ENCODE data around the gene CCDC92B.

CCDC92B gene

GRCh38 chr17:2775206-2775605, 25.8 kb upstream of the CCDC92B start:
- H3K27me3 ChIP-seq, result peaks cover 0 to 23% (median 0%) of the 10 kb centered on the region in 11 experiments; a peak in 7 of 22 replicates
- H3K9ac ChIP-seq, result no peak overlapping the region
- no peak overlapping the region for H3K4me3 ChIP-seq
- no peaks in the 10 kb centered on the region for H3K9me3 ChIP-seq (replicated peaks in 1 of 11)
- no peaks in the 10 kb centered on the region for H3K36me3 ChIP-seq
- H3K4me1 ChIP-seq, result peaks cover 12 to 39% (median 36%) of the 10 kb centered on the region in 10 experiments; a peak in 19 of 20 replicates
- H3K27ac ChIP-seq, result no peak overlapping the region
- TF ChIP-seq Cebpa-rat (IDR thresholded peaks at IDR 0.05), result no peak
- peaks cover 0 to 8% (median 0%) of the 10 kb centered on the region in 11 experiments; a peak in 2 of 22 replicates for H4K20me1 ChIP-seq
- no peak overlapping the region for H3K4me2 ChIP-seq

GRCh38 chr17:2770129-2770528, 20.7 kb upstream of the CCDC92B start:
- Histone ChIP-seq H3K27me3 (no peaks in the 10 kb centered on the region), H3K9ac (no peak overlapping the region), H3K27ac (no peak overlapping the region), H3K4me3 (no peak overlapping the region), H3K36me3 (no peaks in the 10 kb centered on the region), H3K9me3 (replicated peaks in 1 of 11) (no peaks in the 10 kb centered on the region), H4K20me1 (no peaks in the 10 kb centered on the region), H3K4me2 (no peak overlapping the region), H3K4me1 (peaks cover 0 to 19% (median 15%) of the 10 kb centered on the region in 10 experiments; a peak in 14 of 20 replicates)
- no peak for TF ChIP-seq Cebpa-rat (IDR thresholded peaks at IDR 0.05)

- no peak overlapping the region for H3K4me2 ChIP-seq
- peaks cover 0 to 8% (median 0%) of the 10 kb centered on the region in 10 experiments; a peak in 3 of 20 replicates for H3K4me1 ChIP-seq
- H3K27ac ChIP-seq, result no peak overlapping the region
- peaks cover 40 to 54% (median 48%) of the 10 kb centered on the region in 11 experiments for H3K27me3 ChIP-seq
- H3K9ac ChIP-seq, result no peak overlapping the region
- H3K36me3 ChIP-seq, result no peaks in the 10 kb centered on the region
- no peak overlapping the region for H3K4me3 ChIP-seq
- peaks cover 0 to 4% (median 0%) of the 10 kb centered on the region in 11 experiments; a peak in 1 of 22 replicates for H4K20me1 ChIP-seq
- no peak for TF ChIP-seq Cebpa-rat (IDR thresholded peaks at IDR 0.05)
- H3K9me3 ChIP-seq (replicated peaks in 1 of 11), result peaks cover 0 to 17% (median 0%) of the 10 kb centered on the region in 11 experiments; a peak in 6 of 22 replicates
These were observed 9.4 kb upstream of the CCDC92B start for GRCh38 chr17:2758870-2759269.

GRCh38 chr17:2755891-2756724, 6.7 kb upstream of the CCDC92B start:
- Histone ChIP-seq H3K4me2 (no peak overlapping the region), H3K36me3 (no peaks in the 10 kb centered on the region), H3K27ac (no peak overlapping the region), H3K9ac (no peak overlapping the region), H3K4me3 (no peak overlapping the region), H3K4me1 (no peaks in the 10 kb centered on the region), H4K20me1 (peaks cover 0 to 9% (median 0%) of the 10 kb centered on the region in 11 experiments; a peak in 4 of 22 replicates), H3K27me3 (peaks cover 41 to 78% (median 58%) of the 10 kb centered on the region in 11 experiments), H3K9me3 (replicated peaks in 1 of 11) (peaks cover 0 to 11% (median 0%) of the 10 kb centered on the region in 11 experiments; a peak in 3 of 22 replicates)
- TF ChIP-seq Cebpa-rat (IDR thresholded peaks at IDR 0.05), result no peak

GRCh38 chr17:2751491-2751890, 2.0 kb upstream of the CCDC92B start:
- TF ChIP-seq Cebpa-rat (IDR thresholded peaks at IDR 0.05), result no peak
- Histone ChIP-seq H3K27me3 (peaks cover 46 to 90% (median 73%) of the 10 kb centered on the region in 11 experiments), H4K20me1 (peaks cover 0 to 32% (median 6%) of the 10 kb centered on the region in 11 experiments; a peak in 6 of 22 replicates), H3K9ac (no peak overlapping the region), H3K4me1 (peaks cover 0 to 3% (median 0%) of the 10 kb centered on the region in 10 experiments; a peak in 1 of 20 replicates), H3K36me3 (no peaks in the 10 kb centered on the region), H3K4me3 (no peak overlapping the region), H3K9me3 (replicated peaks in 1 of 11) (peaks cover 0 to 9% (median 0%) of the 10 kb centered on the region in 11 experiments; a peak in 3 of 22 replicates), H3K27ac (no peak overlapping the region), H3K4me2 (no peak overlapping the region)

GRCh38 chr17:2750721-2751120, 1.3 kb upstream of the CCDC92B start:
- H4K20me1 ChIP-seq, result peaks cover 0 to 34% (median 6%) of the 10 kb centered on the region in 11 experiments; a peak in 6 of 22 replicates
- no peak overlapping the region for H3K4me2 ChIP-seq
- peaks cover 0 to 5% (median 0%) of the 10 kb centered on the region in 11 experiments; a peak in 2 of 22 replicates for H3K9me3 ChIP-seq (replicated peaks in 1 of 11)
- peaks cover 38 to 83% (median 66%) of the 10 kb centered on the region in 11 experiments for H3K27me3 ChIP-seq
- peaks cover 0 to 3% (median 0%) of the 10 kb centered on the region in 10 experiments; a peak in 1 of 20 replicates for H3K4me1 ChIP-seq
- H3K4me3 ChIP-seq, result no peak overlapping the region
- no peaks in the 10 kb centered on the region for H3K36me3 ChIP-seq
- no peak overlapping the region for H3K27ac ChIP-seq
- H3K9ac ChIP-seq, result no peak overlapping the region
- no peak for TF ChIP-seq Cebpa-rat (IDR thresholded peaks at IDR 0.05)

GRCh38 chr17:2749784-2750181, 331 bp upstream of the CCDC92B start:
- no peak overlapping the region for H3K4me3 ChIP-seq
- H3K4me2 ChIP-seq, result peak overlapping the region in 9 of 11 experiments; percentile 11 to 77 (median 34); a peak in 10 of 22 replicates
- H3K27me3 ChIP-seq, result peaks cover 29 to 73% (median 56%) of the 10 kb centered on the region in 11 experiments
- no peak overlapping the region for H3K27ac ChIP-seq
- H4K20me1 ChIP-seq, result peaks cover 0 to 34% (median 6%) of the 10 kb centered on the region in 11 experiments; a peak in 6 of 22 replicates
- H3K4me1 ChIP-seq, result peaks cover 0 to 3% (median 0%) of the 10 kb centered on the region in 10 experiments; a peak in 1 of 20 replicates
- TF ChIP-seq Cebpa-rat (IDR thresholded peaks at IDR 0.05), result no peak
- H3K9me3 ChIP-seq (replicated peaks in 1 of 11), result no peaks in the 10 kb centered on the region
- H3K36me3 ChIP-seq, result no peaks in the 10 kb centered on the region
- H3K9ac ChIP-seq, result no peak overlapping the region

GRCh38 chr17:2745317-2746037, 4.0 kb downstream of the CCDC92B start:
- H3K9me3 ChIP-seq (replicated peaks in 1 of 11), result no peaks in the 10 kb centered on the region
- no peak overlapping the region for H3K27ac ChIP-seq
- H4K20me1 ChIP-seq, result peaks cover 0 to 26% (median 0%) of the 10 kb centered on the region in 11 experiments; a peak in 4 of 22 replicates
- TF ChIP-seq Cebpa-rat (IDR thresholded peaks at IDR 0.05), result no peak
- no peaks in the 10 kb centered on the region for H3K36me3 ChIP-seq
- no peak overlapping the region for H3K4me3 ChIP-seq
- H3K27me3 ChIP-seq, result peaks cover 12 to 39% (median 29%) of the 10 kb centered on the region in 11 experiments
- H3K9ac ChIP-seq, result no peak overlapping the region
- H3K4me1 ChIP-seq, result peaks cover 0 to 3% (median 0%) of the 10 kb centered on the region in 10 experiments; a peak in 1 of 20 replicates
- H3K4me2 ChIP-seq, result no peak overlapping the region
